CD4-positive, alpha-beta T cell (primary cell): Measurements from ENCODE around the gene COPZ1. TPM values are rescaled to one million over a fixed set of nuclear protein-coding genes. Genes with fewer than 3 reads are reported as not detected.

Source experiments
- ATAC-seq: fragments of 200-7000 bp; cut with Tn5 transposase; one replicate; pipeline ENCODE4 v1.10.0; 2022; ENCODE audit warnings: mild to moderate bottlenecking; ENCODE audit not compliant: poor library complexity
- CTCF ChIA-PET: fragments of 350-600 bp; sonication (Branson Sonifier 250); formaldehyde crosslinking; loops from one replicate; lab custom pipeline; 2021; ENCODE audit warnings: antibody characterized with exemption, inconsistent platforms; lab: Charles Lee
- POLR2A ChIA-PET: fragments of 350-600 bp; sonication (Branson Sonifier 250); formaldehyde crosslinking; loops from one replicate; lab custom pipeline; 2021; ENCODE audit warnings: antibody characterized with exemption, inconsistent platforms; lab: Charles Lee
- DNase-seq, 14 experiments: peaks; one replicate each; pipeline ENCODE4 v3.0.0-alpha.2; 2013 to 2020; ENCODE audit warnings: mixed read lengths in 2 of 14
- H3K27ac ChIP-seq, 2 donors: one replicate each; pipeline versions ENCODE4 v1.5.1 to v1.7.0; 2013; ENCODE audit warnings: low read length in 2 of 2, low read depth in 1 of 2, mild to moderate bottlenecking in 1 of 2
- H3K27me3 ChIP-seq, 2 experiments: 1 replicate in 1 of 2; 2 replicates in 1 of 2; pipeline versions ENCODE4 v1.6.1 to v1.7.0; 2013; ENCODE audit warnings: low read length in 2 of 2, control low read depth in 1 of 2, mild to moderate bottlenecking in 1 of 2, moderate library complexity in 1 of 2; ENCODE audit not compliant: insufficient read depth in 2 of 2, control insufficient read depth in 1 of 2
- H3K36me3 ChIP-seq: one replicate; pipeline ENCODE4 v1.6.1; 2013; ENCODE audit warnings: low read length, control low read depth; ENCODE audit not compliant: insufficient read depth
- H3K4me1 ChIP-seq: one replicate; pipeline ENCODE4 v1.6.1; 2013; ENCODE audit warnings: low read length, control low read depth; ENCODE audit not compliant: insufficient read depth
- H3K4me3 ChIP-seq: one replicate; pipeline ENCODE4 v1.5.1; 2013; ENCODE audit warnings: mild to moderate bottlenecking, low read length, moderate library complexity
- H3K9me3 ChIP-seq, 2 experiments: 1 replicate in 1 of 2; 2 replicates in 1 of 2; pipeline versions ENCODE4 v1.6.1 to v1.7.0; 2013; ENCODE audit warnings: low read length in 2 of 2, mild to moderate bottlenecking in 2 of 2, control low read depth in 1 of 2, moderate library complexity in 1 of 2; ENCODE audit not compliant: control insufficient read depth in 1 of 2, insufficient read depth in 1 of 2
- H3K27ac Mint-ChIP-seq: one replicate; pipeline ENCODE4 v1.8.0; 2020; ENCODE audit warnings: mixed read lengths
- H3K27me3 Mint-ChIP-seq: one replicate; pipeline ENCODE4 v1.8.0; 2021; ENCODE audit warnings: mixed read lengths
- H3K36me3 Mint-ChIP-seq: one replicate; pipeline ENCODE4 v1.8.0; 2021; ENCODE audit warnings: low read depth, mixed read lengths
- H3K4me1 Mint-ChIP-seq: one replicate; pipeline ENCODE4 v1.8.0; 2021; ENCODE audit warnings: low read depth, mixed read lengths
- H3K4me3 Mint-ChIP-seq: one replicate; pipeline ENCODE4 v1.8.0; 2020; ENCODE audit warnings: mild to moderate bottlenecking, mixed read lengths
- H3K9me3 Mint-ChIP-seq: one replicate; pipeline ENCODE4 v1.8.0; 2020; ENCODE audit warnings: mixed read lengths
- intact Hi-C, 2 experiments: fragments of 100-400 bp; cut with DNase I in 1 of 2; cut with micrococcal nuclease in 1 of 2; formaldehyde crosslinking; loops; one replicate each; pipeline versions ENCODE4 v1.15.1 to v1.9.0; 2023 to 2025; cut with DNase I, micrococcal nuclease
- total RNA-seq, 174 experiments: library from RNA in 2 of 174; stranded (reverse) in 2 of 174; gene quantifications; one replicate each; pipeline ENCODE4 v1.2.3 and lab custom pipeline; 2021 to 2026
- TF ChIP-seq, protein P1 (sequence below): fragments of 200-600 bp; IDR thresholded peaks from one replicate; pipeline ENCODE4 v1.8.0; 2022; ENCODE audit warnings: antibody characterized with exemption, mild to moderate bottlenecking

Gene COPZ1
- total RNA-seq, 2 experiments from 2014 or later = 31.2 to 33.9 TPM

DNA sequence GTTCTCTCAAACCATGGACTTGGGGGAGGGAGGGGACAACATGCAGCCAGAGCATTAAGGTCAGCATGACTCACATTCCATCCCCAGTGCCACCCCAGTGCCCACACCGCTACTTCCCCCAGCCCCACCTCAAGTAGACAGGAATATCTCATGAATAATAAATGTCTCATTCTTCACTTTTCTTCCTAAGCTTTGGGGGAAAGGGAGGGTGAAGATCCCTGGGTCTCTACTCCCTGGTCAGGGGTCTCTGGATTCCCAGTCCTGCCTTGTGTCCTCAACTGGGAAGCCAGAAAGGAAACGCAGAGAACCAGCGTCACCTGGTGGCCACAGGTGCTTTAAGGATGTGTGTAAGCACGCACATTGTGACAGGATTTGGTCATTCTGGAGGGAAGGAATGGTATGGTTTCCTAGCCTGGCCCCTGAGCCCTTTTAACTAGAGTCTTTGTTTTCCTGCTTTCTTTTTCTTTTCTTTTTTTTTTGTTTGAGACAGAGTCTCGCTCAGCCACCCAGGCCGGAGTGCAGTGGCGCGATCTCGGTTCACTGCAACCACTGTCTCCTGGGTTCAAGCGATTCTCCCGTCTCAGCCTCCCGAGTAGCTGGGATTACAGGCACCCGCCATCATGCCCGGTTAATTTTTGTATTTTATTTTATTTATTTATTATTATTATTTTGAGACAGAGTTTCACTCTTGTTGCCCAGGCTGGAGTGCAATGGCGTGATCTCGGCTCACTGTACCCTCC, 36.0 kb downstream of the COPZ1 start:
- peak; percentile 20 to 75 (median 46) for DNase-seq
- H3K4me1 ChIP-seq = peaks cover 53% of the 10 kb centered on the region
- TF ChIP-seq, protein P1, sequence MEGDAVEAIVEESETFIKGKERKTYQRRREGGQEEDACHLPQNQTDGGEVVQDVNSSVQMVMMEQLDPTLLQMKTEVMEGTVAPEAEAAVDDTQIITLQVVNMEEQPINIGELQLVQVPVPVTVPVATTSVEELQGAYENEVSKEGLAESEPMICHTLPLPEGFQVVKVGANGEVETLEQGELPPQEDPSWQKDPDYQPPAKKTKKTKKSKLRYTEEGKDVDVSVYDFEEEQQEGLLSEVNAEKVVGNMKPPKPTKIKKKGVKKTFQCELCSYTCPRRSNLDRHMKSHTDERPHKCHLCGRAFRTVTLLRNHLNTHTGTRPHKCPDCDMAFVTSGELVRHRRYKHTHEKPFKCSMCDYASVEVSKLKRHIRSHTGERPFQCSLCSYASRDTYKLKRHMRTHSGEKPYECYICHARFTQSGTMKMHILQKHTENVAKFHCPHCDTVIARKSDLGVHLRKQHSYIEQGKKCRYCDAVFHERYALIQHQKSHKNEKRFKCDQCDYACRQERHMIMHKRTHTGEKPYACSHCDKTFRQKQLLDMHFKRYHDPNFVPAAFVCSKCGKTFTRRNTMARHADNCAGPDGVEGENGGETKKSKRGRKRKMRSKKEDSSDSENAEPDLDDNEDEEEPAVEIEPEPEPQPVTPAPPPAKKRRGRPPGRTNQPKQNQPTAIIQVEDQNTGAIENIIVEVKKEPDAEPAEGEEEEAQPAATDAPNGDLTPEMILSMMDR = peak; percentile 72
- ATAC-seq = no peak
- H3K36me3 ChIP-seq = no peaks in the 10 kb centered on the region
- no peak overlapping the region for H3K27ac ChIP-seq
- Mint-ChIP-seq H3K27ac (no peak overlapping the region), H3K4me1 (peaks cover 20% of the 10 kb centered on the region), H3K4me3 (peak overlapping the region; percentile 70), H3K9me3 (no peaks in the 10 kb centered on the region), H3K27me3 (no peaks in the 10 kb centered on the region), H3K36me3 (no peaks in the 10 kb centered on the region)
- H3K27me3 ChIP-seq = no peaks in the 10 kb centered on the region
- H3K4me3 ChIP-seq = no peak overlapping the region
- intact Hi-C loops = loop anchor here (1.0 to 10.0 kb wide), 5 partner anchors 66 to 356 kb away; partner anchors contain the start of genes HOXC8 (in 1 of the 2) and HOXC9 (in 1 of the 2)
- H3K9me3 ChIP-seq = no peaks in the 10 kb centered on the region
- ChIA-PET CTCF (interaction anchor here (0.5 to 2.9 kb wide), 6 partner anchors 18 to 109 kb away, joined by 3 to 16 read pairs (median 6); partner anchors contain the start of gene COPZ1), POLR2A (interaction anchor here (0.7 to 2.7 kb wide), 4 partner anchors 8 to 69 kb away, joined by 3 to 11 read pairs (median 5); partner anchors contain the start of gene COPZ1)

DNA sequence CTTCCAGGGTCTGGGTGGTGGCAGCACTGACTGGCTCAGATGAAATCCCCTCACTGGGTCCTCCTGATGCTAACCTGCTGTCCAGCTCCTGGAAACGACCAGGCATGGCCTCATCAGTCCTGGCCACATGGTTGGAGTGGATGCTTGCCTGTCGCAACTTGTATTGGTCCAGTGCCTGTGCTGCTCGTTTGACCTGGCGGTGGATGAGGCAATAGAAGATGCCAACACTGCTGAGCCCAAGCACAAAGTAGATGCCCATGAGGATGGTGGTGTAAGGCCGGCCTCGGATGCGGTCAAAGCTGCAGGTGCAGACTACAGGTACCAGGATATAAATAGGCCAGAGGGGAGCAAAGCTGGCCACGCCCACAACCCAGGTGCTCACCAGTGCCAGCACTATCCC, 38.1 kb downstream of the COPZ1 start:
- CTCF ChIA-PET = interaction anchor here (2.1 kb wide), 1 partner anchor 27 kb away, joined by 7 read pairs; no protein-coding TSS in a partner anchor
- no peak overlapping the region for H3K4me3 ChIP-seq
- no peaks in the 10 kb centered on the region for H3K9me3 ChIP-seq
- TF ChIP-seq, protein P1 = no peak
- H3K27ac Mint-ChIP-seq = no peak overlapping the region
- no peaks in the 10 kb centered on the region for H3K27me3 Mint-ChIP-seq
- POLR2A ChIA-PET = interaction anchor here (1.1 kb wide), 1 partner anchor 38 kb away, joined by 3 read pairs; the partner anchor contains the start of gene COPZ1
- H3K27me3 ChIP-seq = no peaks in the 10 kb centered on the region
- peaks cover 48% of the 10 kb centered on the region for H3K4me1 ChIP-seq
- H3K27ac ChIP-seq = no peak overlapping the region
- intact Hi-C loops = loop anchor here in 1 of 2 experiments (10.0 kb wide), 1 partner anchor 358 kb away; the partner anchor contains the start of genes HOXC8 and HOXC9
- DNase-seq = no peak
- H3K9me3 Mint-ChIP-seq = no peaks in the 10 kb centered on the region
- no peaks in the 10 kb centered on the region for H3K36me3 Mint-ChIP-seq
- peaks cover 22% of the 10 kb centered on the region for H3K4me1 Mint-ChIP-seq
- no peaks in the 10 kb centered on the region for H3K36me3 ChIP-seq
- no peak overlapping the region for H3K4me3 Mint-ChIP-seq
- ATAC-seq = no peak

- Mint-ChIP-seq H3K27me3 (no peaks in the 10 kb centered on the region), H3K9me3 (no peaks in the 10 kb centered on the region), H3K27ac (peak overlapping the region; percentile 56), H3K36me3 (no peaks in the 10 kb centered on the region), H3K4me1 (peaks cover 27% of the 10 kb centered on the region), H3K4me3 (no peak overlapping the region)
- CTCF ChIA-PET = no interaction called here
- H3K4me1 ChIP-seq = peaks cover 48% of the 10 kb centered on the region
- no peak for DNase-seq
- no peak overlapping the region for H3K27ac ChIP-seq
- intact Hi-C loops = loop anchor here in 1 of 2 experiments (10.0 kb wide), 1 partner anchor 359 kb away; the partner anchor contains the start of genes HOXC8 and HOXC9
- H3K36me3 ChIP-seq = no peaks in the 10 kb centered on the region
- H3K27me3 ChIP-seq = no peaks in the 10 kb centered on the region
- ATAC-seq = no peak
- H3K9me3 ChIP-seq = no peaks in the 10 kb centered on the region
- TF ChIP-seq, protein P1 = no peak
- POLR2A ChIA-PET = interaction anchor here (1.1 kb wide), 1 partner anchor 39 kb away, joined by 3 read pairs; the partner anchor contains the start of gene COPZ1
- no peak overlapping the region for H3K4me3 ChIP-seq
Observed at GRCh38 chr12:54363618-54364017, 38.7 kb downstream of the COPZ1 start.
